HepG2 (cell line): ENCODE data around the gene RTEL1. TPM values are rescaled to one million over a fixed set of nuclear protein-coding genes. Genes with fewer than 3 reads are reported as not detected.

ENCODE experiments used
- BCL6 ChIP-seq: IDR thresholded peaks from 2 replicates; pipeline ENCODE4 v1.6.1; 2016; ENCODE audit warnings: missing genetic modification reagents, missing compliant biosample characterization
- ERF ChIP-seq: IDR thresholded peaks from 2 replicates; pipeline ENCODE4 v1.6.1; 2018; ENCODE audit warnings: missing biosample characterization, missing genetic modification reagents
- NFRKB ChIP-seq: fragments of 450-650 bp; IDR thresholded peaks from 2 replicates; pipeline ENCODE4 v1.6.1; 2017
- SALL2 ChIP-seq: sonication (generic); formaldehyde crosslinking; IDR thresholded peaks from 2 replicates; pipeline ENCODE4 v1.8.1; 2023; ENCODE audit warnings: mild to moderate bottlenecking, missing genetic modification reagents, inconsistent platforms
- SKI ChIP-seq: fragments of 450-650 bp; IDR thresholded peaks from one replicate; pipeline ENCODE4 v1.6.1; 2018; ENCODE audit warnings: mild to moderate bottlenecking; ENCODE audit not compliant: partially characterized antibody
- SP5 ChIP-seq: IDR thresholded peaks from 2 replicates; pipeline ENCODE4 v1.6.1; 2016; ENCODE audit warnings: low read depth, borderline replicate concordance
- ZNF282 ChIP-seq: fragments of 450-650 bp; IDR thresholded peaks from 2 replicates; pipeline ENCODE4 v1.6.1; 2018; ENCODE audit not compliant: partially characterized antibody
- ZNF780A ChIP-seq: sonication (generic); formaldehyde crosslinking; IDR thresholded peaks from 2 replicates; pipeline ENCODE4 v1.8.0; 2022; ENCODE audit warnings: mild to moderate bottlenecking, missing genetic modification reagents, moderate library complexity
- ZNF83 ChIP-seq: sonication (generic); formaldehyde crosslinking; IDR thresholded peaks from 2 replicates; pipeline ENCODE4 v1.4.0; 2020; ENCODE audit warnings: missing genetic modification reagents, mild to moderate bottlenecking, borderline replicate concordance
- polyA plus RNA-seq, 8 experiments: library from polyadenylated mRNA; depleted of rRNA in 3 of 8; stranded (reverse) in 7 of 8; unstranded in 1 of 8; fragments of >200 nt; fragmentation: Illumina TruSeq in 4 of 8; extraction: Trizol in 4 of 8; gene quantifications; 2 replicates each; pipeline versions ENCODE4 v1.2.1 to v1.2.3, GENCODE V29; 2011 to 2016; ENCODE audit warnings: low read depth in 4 of 8, missing spikeins in 1 of 8, mixed read lengths in 1 of 8; ENCODE audit not compliant: insufficient read depth in 1 of 8
- total RNA-seq, 5 experiments: library from RNA; depleted of rRNA; stranded (reverse); fragments of >200 nt; fragmentation: Illumina TruSeq; extraction: Trizol; gene quantifications; 2 replicates each; pipeline ENCODE4 v1.2.3, GENCODE V29; 2016; ENCODE audit warnings: low read depth in 1 of 5
- TF ChIP-seq, protein P1 (sequence below): sonication (generic); formaldehyde crosslinking; IDR thresholded peaks from one replicate; pipeline ENCODE4 v1.5.1; 2020; ENCODE audit warnings: mild to moderate bottlenecking, missing genetic modification reagents; ENCODE audit errors: not compliant biosample characterization
- TF ChIP-seq, protein P2 (sequence below): sonication (generic); formaldehyde crosslinking; IDR thresholded peaks from 2 replicates; pipeline ENCODE4; 2020; ENCODE audit warnings: missing genetic modification reagents, mild to moderate bottlenecking, borderline replicate concordance
- TF ChIP-seq, protein P3 (sequence below): IDR thresholded peaks from 2 replicates; pipeline ENCODE4 v1.6.1; 2016; ENCODE audit warnings: missing compliant biosample characterization, missing genetic modification reagents, borderline replicate concordance
- TF ChIP-seq, protein P4 (sequence below): fragments of 450-650 bp; IDR thresholded peaks from 2 replicates; pipeline ENCODE4 v1.6.1; 2017; ENCODE audit warnings: mild to moderate bottlenecking

The RTEL1 gene
- total and polyA plus RNA-seq, 2 of the 13 experiments (the other 11 are each of a cell fraction or from before 2014, with no cell fraction given): 21.8 to 36.4 TPM

DNA sequence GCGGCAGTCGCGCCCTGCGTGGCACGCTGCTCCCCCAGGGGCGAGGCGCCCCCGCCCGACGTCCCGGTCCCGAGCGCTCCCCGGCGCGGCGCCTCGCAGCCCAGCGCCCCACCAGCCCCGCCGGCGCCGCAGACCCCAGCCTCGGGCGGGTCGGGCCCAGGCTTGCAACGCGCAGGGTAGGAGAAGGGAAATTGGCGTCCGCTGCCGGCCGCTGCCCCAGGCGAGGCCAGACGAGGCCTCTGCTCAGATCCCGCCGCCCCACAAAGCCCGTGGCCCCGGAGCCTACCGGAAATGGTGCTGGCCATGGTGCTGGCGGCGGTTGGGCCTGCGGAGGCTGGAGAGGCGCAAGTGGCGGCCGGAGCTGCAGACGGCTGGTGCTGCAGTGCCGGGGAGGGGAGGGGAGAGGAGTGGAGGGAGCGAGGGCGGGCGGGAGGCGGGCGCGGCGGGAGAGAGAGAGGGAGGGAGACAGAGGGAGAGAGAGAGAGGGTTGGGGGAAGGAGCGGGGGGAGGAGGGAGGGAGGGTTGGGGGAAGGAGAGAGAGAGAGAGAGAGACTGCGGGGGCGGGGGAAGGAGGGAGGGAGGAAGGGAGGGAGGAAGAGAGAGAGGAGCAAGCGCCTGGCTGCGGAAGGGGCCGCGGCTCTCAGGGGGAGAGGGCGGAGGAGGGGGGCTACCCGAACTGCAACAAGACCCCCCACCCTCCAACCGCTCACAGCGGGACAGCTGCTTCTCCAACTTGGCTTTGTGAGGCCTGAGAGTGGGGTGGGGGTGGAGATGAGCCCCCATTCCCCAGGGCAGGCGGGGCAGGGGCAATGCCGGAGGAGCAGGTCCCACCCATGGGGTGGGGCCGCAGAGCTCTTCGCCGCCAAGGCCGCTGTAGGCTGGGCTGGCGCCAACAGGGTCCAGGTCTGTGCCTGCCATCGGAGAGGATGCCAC, 4.8 kb upstream of the RTEL1 start, which contains the start of gene STMN3 (continued):
- TF ChIP-seq, protein P1, sequence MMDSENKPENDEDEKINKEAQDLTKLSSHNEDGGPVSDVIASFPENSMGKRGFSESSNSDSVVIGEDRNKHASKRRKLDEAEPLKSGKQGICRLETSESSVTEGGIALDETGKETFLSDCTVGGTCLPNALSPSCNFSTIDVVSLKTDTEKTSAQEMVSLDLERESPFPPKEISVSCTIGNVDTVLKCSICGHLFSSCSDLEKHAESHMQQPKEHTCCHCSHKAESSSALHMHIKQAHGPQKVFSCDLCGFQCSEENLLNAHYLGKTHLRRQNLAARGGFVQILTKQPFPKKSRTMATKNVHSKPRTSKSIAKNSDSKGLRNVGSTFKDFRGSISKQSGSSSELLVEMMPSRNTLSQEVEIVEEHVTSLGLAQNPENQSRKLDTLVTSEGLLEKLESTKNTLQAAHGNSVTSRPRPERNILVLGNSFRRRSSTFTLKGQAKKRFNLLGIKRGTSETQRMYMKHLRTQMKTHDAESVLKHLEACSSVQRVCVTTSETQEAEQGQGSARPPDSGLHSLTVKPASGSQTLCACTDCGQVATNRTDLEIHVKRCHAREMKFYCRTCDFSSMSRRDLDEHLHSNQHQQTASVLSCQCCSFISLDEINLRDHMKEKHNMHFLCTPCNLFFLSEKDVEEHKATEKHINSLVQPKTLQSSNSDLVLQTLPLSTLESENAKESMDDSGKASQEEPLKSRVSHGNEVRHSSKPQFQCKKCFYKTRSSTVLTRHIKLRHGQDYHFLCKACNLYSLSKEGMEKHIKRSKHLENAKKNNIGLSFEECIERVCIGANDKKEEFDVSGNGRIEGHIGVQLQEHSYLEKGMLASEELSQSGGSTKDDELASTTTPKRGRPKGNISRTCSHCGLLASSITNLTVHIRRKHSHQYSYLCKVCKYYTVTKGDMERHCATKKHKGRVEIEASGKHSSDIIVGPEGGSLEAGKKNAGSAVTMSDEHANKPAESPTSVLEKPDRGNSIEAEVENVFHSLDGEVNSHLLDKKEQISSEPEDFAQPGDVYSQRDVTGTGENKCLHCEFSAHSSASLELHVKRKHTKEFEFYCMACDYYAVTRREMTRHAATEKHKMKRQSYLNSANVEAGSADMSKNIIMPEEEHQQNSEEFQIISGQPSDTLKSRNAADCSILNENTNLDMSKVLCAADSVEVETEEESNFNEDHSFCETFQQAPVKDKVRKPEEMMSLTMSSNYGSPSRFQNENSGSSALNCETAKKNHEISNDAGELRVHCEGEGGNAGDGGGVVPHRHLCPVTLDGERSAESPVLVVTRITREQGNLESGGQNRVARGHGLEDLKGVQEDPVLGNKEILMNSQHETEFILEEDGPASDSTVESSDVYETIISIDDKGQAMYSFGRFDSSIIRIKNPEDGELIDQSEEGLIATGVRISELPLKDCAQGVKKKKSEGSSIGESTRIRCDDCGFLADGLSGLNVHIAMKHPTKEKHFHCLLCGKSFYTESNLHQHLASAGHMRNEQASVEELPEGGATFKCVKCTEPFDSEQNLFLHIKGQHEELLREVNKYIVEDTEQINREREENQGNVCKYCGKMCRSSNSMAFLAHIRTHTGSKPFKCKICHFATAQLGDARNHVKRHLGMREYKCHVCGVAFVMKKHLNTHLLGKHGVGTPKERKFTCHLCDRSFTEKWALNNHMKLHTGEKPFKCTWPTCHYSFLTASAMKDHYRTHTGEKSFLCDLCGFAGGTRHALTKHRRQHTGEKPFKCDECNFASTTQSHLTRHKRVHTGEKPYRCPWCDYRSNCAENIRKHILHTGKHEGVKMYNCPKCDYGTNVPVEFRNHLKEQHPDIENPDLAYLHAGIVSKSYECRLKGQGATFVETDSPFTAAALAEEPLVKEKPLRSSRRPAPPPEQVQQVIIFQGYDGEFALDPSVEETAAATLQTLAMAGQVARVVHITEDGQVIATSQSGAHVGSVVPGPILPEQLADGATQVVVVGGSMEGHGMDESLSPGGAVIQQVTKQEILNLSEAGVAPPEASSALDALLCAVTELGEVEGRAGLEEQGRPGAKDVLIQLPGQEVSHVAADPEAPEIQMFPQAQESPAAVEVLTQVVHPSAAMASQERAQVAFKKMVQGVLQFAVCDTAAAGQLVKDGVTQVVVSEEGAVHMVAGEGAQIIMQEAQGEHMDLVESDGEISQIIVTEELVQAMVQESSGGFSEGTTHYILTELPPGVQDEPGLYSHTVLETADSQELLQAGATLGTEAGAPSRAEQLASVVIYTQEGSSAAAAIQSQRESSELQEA (CRISPR knock-in tag): peak; percentile 62
- TF ChIP-seq, protein P2, sequence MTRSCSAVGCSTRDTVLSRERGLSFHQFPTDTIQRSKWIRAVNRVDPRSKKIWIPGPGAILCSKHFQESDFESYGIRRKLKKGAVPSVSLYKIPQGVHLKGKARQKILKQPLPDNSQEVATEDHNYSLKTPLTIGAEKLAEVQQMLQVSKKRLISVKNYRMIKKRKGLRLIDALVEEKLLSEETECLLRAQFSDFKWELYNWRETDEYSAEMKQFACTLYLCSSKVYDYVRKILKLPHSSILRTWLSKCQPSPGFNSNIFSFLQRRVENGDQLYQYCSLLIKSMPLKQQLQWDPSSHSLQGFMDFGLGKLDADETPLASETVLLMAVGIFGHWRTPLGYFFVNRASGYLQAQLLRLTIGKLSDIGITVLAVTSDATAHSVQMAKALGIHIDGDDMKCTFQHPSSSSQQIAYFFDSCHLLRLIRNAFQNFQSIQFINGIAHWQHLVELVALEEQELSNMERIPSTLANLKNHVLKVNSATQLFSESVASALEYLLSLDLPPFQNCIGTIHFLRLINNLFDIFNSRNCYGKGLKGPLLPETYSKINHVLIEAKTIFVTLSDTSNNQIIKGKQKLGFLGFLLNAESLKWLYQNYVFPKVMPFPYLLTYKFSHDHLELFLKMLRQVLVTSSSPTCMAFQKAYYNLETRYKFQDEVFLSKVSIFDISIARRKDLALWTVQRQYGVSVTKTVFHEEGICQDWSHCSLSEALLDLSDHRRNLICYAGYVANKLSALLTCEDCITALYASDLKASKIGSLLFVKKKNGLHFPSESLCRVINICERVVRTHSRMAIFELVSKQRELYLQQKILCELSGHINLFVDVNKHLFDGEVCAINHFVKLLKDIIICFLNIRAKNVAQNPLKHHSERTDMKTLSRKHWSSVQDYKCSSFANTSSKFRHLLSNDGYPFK (CRISPR knock-in tag): peak; percentile 63
- TF ChIP-seq SP5 (CRISPR knock-in tag): peak; percentile 64
- peak; percentile 98 for TF ChIP-seq ERF
- peak; percentile 87 for TF ChIP-seq SKI
- TF ChIP-seq ZNF780A (CRISPR knock-in tag): peak; percentile 95; the same call in 1 of the 2 replicates
- TF ChIP-seq, protein P3, sequence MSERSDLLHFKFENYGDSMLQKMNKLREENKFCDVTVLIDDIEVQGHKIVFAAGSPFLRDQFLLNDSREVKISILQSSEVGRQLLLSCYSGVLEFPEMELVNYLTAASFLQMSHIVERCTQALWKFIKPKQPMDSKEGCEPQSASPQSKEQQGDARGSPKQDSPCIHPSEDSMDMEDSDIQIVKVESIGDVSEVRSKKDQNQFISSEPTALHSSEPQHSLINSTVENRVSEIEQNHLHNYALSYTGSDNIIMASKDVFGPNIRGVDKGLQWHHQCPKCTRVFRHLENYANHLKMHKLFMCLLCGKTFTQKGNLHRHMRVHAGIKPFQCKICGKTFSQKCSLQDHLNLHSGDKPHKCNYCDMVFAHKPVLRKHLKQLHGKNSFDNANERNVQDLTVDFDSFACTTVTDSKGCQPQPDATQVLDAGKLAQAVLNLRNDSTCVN: peak; percentile 97
- no peak for TF ChIP-seq NFRKB
- TF ChIP-seq ZNF83 (CRISPR knock-in tag): peak; percentile 98
- TF ChIP-seq, protein P4, sequence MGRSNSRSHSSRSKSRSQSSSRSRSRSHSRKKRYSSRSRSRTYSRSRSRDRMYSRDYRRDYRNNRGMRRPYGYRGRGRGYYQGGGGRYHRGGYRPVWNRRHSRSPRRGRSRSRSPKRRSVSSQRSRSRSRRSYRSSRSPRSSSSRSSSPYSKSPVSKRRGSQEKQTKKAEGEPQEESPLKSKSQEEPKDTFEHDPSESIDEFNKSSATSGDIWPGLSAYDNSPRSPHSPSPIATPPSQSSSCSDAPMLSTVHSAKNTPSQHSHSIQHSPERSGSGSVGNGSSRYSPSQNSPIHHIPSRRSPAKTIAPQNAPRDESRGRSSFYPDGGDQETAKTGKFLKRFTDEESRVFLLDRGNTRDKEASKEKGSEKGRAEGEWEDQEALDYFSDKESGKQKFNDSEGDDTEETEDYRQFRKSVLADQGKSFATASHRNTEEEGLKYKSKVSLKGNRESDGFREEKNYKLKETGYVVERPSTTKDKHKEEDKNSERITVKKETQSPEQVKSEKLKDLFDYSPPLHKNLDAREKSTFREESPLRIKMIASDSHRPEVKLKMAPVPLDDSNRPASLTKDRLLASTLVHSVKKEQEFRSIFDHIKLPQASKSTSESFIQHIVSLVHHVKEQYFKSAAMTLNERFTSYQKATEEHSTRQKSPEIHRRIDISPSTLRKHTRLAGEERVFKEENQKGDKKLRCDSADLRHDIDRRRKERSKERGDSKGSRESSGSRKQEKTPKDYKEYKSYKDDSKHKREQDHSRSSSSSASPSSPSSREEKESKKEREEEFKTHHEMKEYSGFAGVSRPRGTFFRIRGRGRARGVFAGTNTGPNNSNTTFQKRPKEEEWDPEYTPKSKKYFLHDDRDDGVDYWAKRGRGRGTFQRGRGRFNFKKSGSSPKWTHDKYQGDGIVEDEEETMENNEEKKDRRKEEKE: no peak
- TF ChIP-seq SALL2 (CRISPR knock-in tag): peak; percentile 90
- no peak for TF ChIP-seq ZNF282
- peak; percentile 89 for TF ChIP-seq BCL6
